Fibroblast of mammary gland (primary cell): ENCODE data around the gene ENTHD1.

Source experiments
- DNase-seq: peaks from one replicate; pipeline ENCODE4 v3.0.0-alpha.2; 2010; ENCODE audit warnings: low read depth
- H3K4me3 ChIP-seq: 2 replicates; pipeline ENCODE4 v1.5.1; 2011; ENCODE audit warnings: low read depth, mild to moderate bottlenecking, low read length, moderate library complexity; ENCODE audit not compliant: control insufficient read depth
- CTCF ChIP-seq: conservative IDR thresholded peaks from 2 replicates; pipeline ENCODE4 v1.5.1; 2011; ENCODE audit warnings: low read depth, low read length, inconsistent platforms; ENCODE audit not compliant: control insufficient read depth, insufficient read depth

Gene ENTHD1

GRCh38 chr22:39706376-39707140, 187.0 kb downstream of the ENTHD1 start:
- TF ChIP-seq CTCF = no peak
- DNase-seq = no peak
- no peak overlapping the region for H3K4me3 ChIP-seq

- no peak for TF ChIP-seq CTCF
- no peak for DNase-seq
- H3K4me3 ChIP-seq = no peak overlapping the region
Observed at GRCh38 chr22:39705386-39705785, 188.2 kb downstream of the ENTHD1 start.

- no peak for TF ChIP-seq CTCF
- no peak overlapping the region for H3K4me3 ChIP-seq
- peak; percentile 24 for DNase-seq
Observed at GRCh38 chr22:39703928-39704639, 189.5 kb downstream of the ENTHD1 start.

- no peak for DNase-seq
- no peak for TF ChIP-seq CTCF
- no peak overlapping the region for H3K4me3 ChIP-seq
Observed at GRCh38 chr22:39703091-39703490, 190.5 kb downstream of the ENTHD1 start.

- no peak for TF ChIP-seq CTCF
- H3K4me3 ChIP-seq = no peak overlapping the region
- DNase-seq = no peak
Observed at GRCh38 chr22:39700565-39700964, 193.0 kb downstream of the ENTHD1 start.

- DNase-seq = no peak
- no peak for TF ChIP-seq CTCF
- H3K4me3 ChIP-seq = no peak overlapping the region
Observed at GRCh38 chr22:39699631-39700360, 193.8 kb downstream of the ENTHD1 start.
